OCI-LY7 (cell line): Measurements from ENCODE around the gene ZNF143. TPM values are rescaled to one million over a fixed set of nuclear protein-coding genes. Genes with fewer than 3 reads are reported as not detected.

Experiments
- BruUV-seq: library from RNA; stranded (reverse); fragments of 400-500 nt; replicated peaks from 2 replicates; lab custom pipeline; 2021; lab: Mats Ljungman, UMichigan
- CTCF ChIA-PET: fragments of 300-600 bp; sonication (Branson Sonifier 250); formaldehyde crosslinking; loops from one replicate; lab custom pipeline; 2022; ENCODE audit warnings: antibody characterized with exemption; ENCODE audit not compliant: unreplicated experiment; lab: Charles Lee
- POLR2A ChIA-PET: fragments of 300-600 bp; sonication (Branson Sonifier 250); formaldehyde crosslinking; loops from one replicate; lab custom pipeline; 2022; ENCODE audit warnings: antibody characterized with exemption; lab: Charles Lee
- DNase-seq: peaks from one replicate; pipeline ENCODE4 v3.0.0-alpha.2; 2015; ENCODE audit warnings: low spot score
- H2AFZ ChIP-seq: fragments of 200-600 bp; sonication (generic), shearing (Covaris generic); 2 replicates; pipeline ENCODE4 v1.6.1; 2014; ENCODE audit warnings: mild to moderate bottlenecking, antibody characterized with exemption, low read length, moderate library complexity
- H3K27ac ChIP-seq: fragments of 200-600 bp; sonication (generic); 2 replicates; pipeline ENCODE4 v1.5.1; 2014; ENCODE audit warnings: mixed run types, low read depth, mild to moderate bottlenecking, moderate library complexity, low read length, inconsistent platforms; ENCODE audit not compliant: poor library complexity, severe bottlenecking
- H3K36me3 ChIP-seq: fragments of 200-600 bp; sonication (generic); 2 replicates; pipeline ENCODE4 v1.6.1; 2014; ENCODE audit warnings: mild to moderate bottlenecking, antibody characterized with exemption, low read length, moderate library complexity, mixed read lengths; ENCODE audit not compliant: insufficient read depth
- H3K4me1 ChIP-seq: fragments of 200-600 bp; sonication (generic); 2 replicates; pipeline ENCODE4 v1.5.1; 2014; ENCODE audit warnings: mild to moderate bottlenecking, low read length; ENCODE audit not compliant: insufficient read depth, poor library complexity, severe bottlenecking
- H3K4me2 ChIP-seq: fragments of 200-600 bp; sonication (generic); 2 replicates; pipeline ENCODE4 v1.6.1; 2014; ENCODE audit warnings: mild to moderate bottlenecking, low read length
- H3K4me3 ChIP-seq: fragments of 200-600 bp; sonication (generic); 2 replicates; pipeline ENCODE4 v1.5.1; 2014; ENCODE audit warnings: mild to moderate bottlenecking, low read depth, low read length; ENCODE audit not compliant: poor library complexity, severe bottlenecking
- H3K79me2 ChIP-seq: fragments of 200-600 bp; sonication (generic); 2 replicates; pipeline ENCODE4 v1.6.1; 2016; ENCODE audit warnings: low read depth, mild to moderate bottlenecking, low read length, moderate library complexity, mixed read lengths; ENCODE audit not compliant: insufficient read depth
- H3K9me2 ChIP-seq: fragments of 200-600 bp; sonication (generic); 2 replicates; pipeline ENCODE4 v1.6.1; 2016; ENCODE audit warnings: mild to moderate bottlenecking, low read length, mixed read lengths; ENCODE audit not compliant: insufficient read depth
- H3K9me3 ChIP-seq: fragments of 200-600 bp; sonication (generic); 2 replicates; pipeline ENCODE4 v1.6.1; 2014; ENCODE audit warnings: mild to moderate bottlenecking, mixed run types, low read length, mixed read lengths
- H4K20me1 ChIP-seq: fragments of 200-600 bp; sonication (generic); 2 replicates; pipeline ENCODE4 v1.6.1; 2014; ENCODE audit warnings: mild to moderate bottlenecking, antibody characterized with exemption, low read length, moderate library complexity, mixed read lengths; ENCODE audit not compliant: insufficient read depth
- EZH2phosphoT487 ChIP-seq: fragments of 200-600 bp; sonication (generic); IDR thresholded peaks from 2 replicates; pipeline ENCODE4 v1.6.1; 2018; ENCODE audit warnings: low read depth, borderline replicate concordance, mild to moderate bottlenecking, mixed run types, antibody characterized with exemption, low read length, moderate library complexity, mixed read lengths
- intact Hi-C: fragments of 100-400 bp; cut with micrococcal nuclease; formaldehyde crosslinking; loops from one replicate; pipeline ENCODE4 v1.10.0; 2022; ENCODE audit not compliant: unreplicated experiment
- total RNA-seq, 2 experiments: library from RNA; depleted of rRNA in 1 of 2; stranded (reverse); fragments of >200 nt in 1 of 2; shearing (Covaris generic) in 1 of 2; gene quantifications; 2 replicates each; pipeline ENCODE4 v1.2.3, GENCODE V29; 2014 to 2022
- TF ChIP-seq, protein P1 (sequence below): fragments of 200-600 bp; sonication (generic); conservative IDR thresholded peaks from 2 replicates; pipeline ENCODE4 v1.5.1; 2014; ENCODE audit warnings: mild to moderate bottlenecking, antibody characterized with exemption, low read length, moderate library complexity, mixed read lengths

ZNF143 gene
- total RNA-seq, 2 experiments from 2014 or later: 25.0 to 28.4 TPM

DNA sequence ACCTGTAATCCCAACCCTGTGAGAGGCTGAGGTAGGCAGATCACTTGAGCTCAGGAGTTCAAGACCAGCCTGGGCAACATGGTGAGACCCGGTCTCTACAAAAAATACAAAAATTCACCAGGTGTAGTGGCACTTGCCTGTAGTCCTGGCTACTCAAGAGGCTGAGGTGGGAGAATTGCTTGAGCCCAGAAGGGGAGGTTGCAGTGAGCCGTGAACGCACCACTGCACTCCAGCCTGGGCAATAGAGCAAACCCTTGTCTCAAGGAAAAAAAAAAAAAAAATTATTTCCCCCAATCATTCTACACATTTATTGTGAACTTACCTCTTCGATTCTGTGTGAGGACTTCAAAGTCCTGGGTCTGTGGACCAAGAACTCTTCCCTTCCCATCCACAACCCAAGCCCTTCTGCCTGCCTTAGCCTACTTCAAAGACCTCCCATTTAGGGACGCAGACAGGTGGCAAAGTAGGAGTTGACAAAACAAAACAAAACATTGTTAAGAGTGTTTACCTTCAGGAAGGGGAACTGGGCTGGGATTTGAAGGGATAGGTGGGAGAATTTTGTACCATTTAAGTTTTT, 108.9 kb downstream of the ZNF143 start:
- H3K9me3 ChIP-seq: no peaks in the 10 kb centered on the region
- H3K4me3 ChIP-seq: peak overlapping the region; percentile 99
- peaks cover 18% of the 10 kb centered on the region for H3K79me2 ChIP-seq
- CTCF ChIA-PET: interaction anchor here (0.6 kb wide), 1 partner anchor 35 kb away, joined by 3 read pairs; no protein-coding TSS in a partner anchor
- H3K4me2 ChIP-seq: peak overlapping the region; percentile 88
- POLR2A ChIA-PET: interaction anchor here (0.5 to 15.1 kb wide), 3 partner anchors 26 to 71 kb away, joined by 3 to 509 read pairs (median 3); no protein-coding TSS in a partner anchor
- no peak for TF ChIP-seq EZH2phosphoT487
- TF ChIP-seq, protein P1, sequence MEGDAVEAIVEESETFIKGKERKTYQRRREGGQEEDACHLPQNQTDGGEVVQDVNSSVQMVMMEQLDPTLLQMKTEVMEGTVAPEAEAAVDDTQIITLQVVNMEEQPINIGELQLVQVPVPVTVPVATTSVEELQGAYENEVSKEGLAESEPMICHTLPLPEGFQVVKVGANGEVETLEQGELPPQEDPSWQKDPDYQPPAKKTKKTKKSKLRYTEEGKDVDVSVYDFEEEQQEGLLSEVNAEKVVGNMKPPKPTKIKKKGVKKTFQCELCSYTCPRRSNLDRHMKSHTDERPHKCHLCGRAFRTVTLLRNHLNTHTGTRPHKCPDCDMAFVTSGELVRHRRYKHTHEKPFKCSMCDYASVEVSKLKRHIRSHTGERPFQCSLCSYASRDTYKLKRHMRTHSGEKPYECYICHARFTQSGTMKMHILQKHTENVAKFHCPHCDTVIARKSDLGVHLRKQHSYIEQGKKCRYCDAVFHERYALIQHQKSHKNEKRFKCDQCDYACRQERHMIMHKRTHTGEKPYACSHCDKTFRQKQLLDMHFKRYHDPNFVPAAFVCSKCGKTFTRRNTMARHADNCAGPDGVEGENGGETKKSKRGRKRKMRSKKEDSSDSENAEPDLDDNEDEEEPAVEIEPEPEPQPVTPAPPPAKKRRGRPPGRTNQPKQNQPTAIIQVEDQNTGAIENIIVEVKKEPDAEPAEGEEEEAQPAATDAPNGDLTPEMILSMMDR: no peak
- H2AFZ ChIP-seq: peak overlapping the region; percentile 55
- peak overlapping the region; percentile 78 for H3K27ac ChIP-seq
- no TSS peak for BruUV-seq
- H3K36me3 ChIP-seq: peaks cover 6% of the 10 kb centered on the region
- H4K20me1 ChIP-seq: peaks cover 1% of the 10 kb centered on the region; the same call in 1 of the 2 replicates
- H3K4me1 ChIP-seq: peaks cover 46% of the 10 kb centered on the region
- intact Hi-C loops: loop anchor here (5.0 kb wide), 2 partner anchors 32 to 93 kb away; partner anchors contain the start of gene SWAP70
- no peak for DNase-seq
- no peaks in the 10 kb centered on the region for H3K9me2 ChIP-seq

DNA sequence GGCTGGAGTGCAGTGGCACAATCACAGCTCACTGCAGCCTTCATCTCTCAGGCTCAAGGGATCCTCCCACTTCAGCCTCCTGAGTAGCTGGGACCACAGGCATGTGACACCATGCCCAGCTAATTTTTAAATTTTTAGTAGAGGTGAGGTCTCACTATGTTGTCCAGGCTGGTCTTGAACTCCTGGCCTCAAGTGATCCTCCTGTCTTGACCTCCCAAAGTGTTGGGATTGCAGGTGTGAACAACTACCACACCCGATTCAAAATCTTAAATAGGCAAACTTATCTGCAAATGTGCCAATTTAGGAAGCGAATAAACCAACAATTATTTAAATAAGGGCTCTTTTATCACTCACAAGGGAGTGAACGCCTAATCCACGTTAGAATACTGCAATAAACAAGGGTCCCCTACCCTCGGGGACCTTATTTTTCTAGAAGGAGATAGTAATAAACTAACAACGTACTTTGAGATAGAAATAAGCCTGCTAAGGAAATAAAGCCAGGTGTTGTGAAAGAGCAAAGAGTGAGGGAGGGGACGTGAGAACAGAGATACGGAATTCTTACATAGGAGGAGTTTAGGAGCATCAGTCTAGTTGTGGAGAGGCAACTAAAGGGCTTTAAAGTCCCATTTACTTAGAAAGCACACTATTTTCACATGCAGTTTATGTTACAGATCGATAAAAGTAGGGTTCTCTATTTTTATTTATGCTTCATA, 109.7 kb downstream of the ZNF143 start:
- H3K4me2 ChIP-seq: peak overlapping the region; percentile 88
- H2AFZ ChIP-seq: peak overlapping the region; percentile 55
- H3K79me2 ChIP-seq: peaks cover 26% of the 10 kb centered on the region

More for the DNA sequence above, 109.7 kb downstream of the ZNF143 start:
- Histone ChIP-seq H4K20me1 (peaks cover 9% of the 10 kb centered on the region; the same call in 1 of the 2 replicates), H3K4me3 (peak overlapping the region; percentile 99), H3K27ac (peak overlapping the region; percentile 78), H3K9me2 (no peaks in the 10 kb centered on the region), H3K9me3 (no peaks in the 10 kb centered on the region), H3K36me3 (peaks cover 14% of the 10 kb centered on the region), H3K4me1 (peaks cover 46% of the 10 kb centered on the region)
- DNase-seq: no peak
- no TSS peak for BruUV-seq
- TF ChIP-seq, protein P1: no peak
- no peak for TF ChIP-seq EZH2phosphoT487
- intact Hi-C loops: loop anchor here (5.0 kb wide), 2 partner anchors 33 to 92 kb away; partner anchors contain the start of gene SWAP70
- ChIA-PET CTCF (interaction anchor here (0.5 to 0.6 kb wide), 3 partner anchors 36 to 169 kb away, joined by 3 read pairs; no protein-coding TSS in a partner anchor), POLR2A (interaction anchor here (0.5 to 15.1 kb wide), 9 partner anchors 9 to 613 kb away, joined by 3 to 509 read pairs (median 3); no protein-coding TSS in a partner anchor)
